Measurements from ENCODE around the gene SGPL1.

SGPL1 gene

DNA sequence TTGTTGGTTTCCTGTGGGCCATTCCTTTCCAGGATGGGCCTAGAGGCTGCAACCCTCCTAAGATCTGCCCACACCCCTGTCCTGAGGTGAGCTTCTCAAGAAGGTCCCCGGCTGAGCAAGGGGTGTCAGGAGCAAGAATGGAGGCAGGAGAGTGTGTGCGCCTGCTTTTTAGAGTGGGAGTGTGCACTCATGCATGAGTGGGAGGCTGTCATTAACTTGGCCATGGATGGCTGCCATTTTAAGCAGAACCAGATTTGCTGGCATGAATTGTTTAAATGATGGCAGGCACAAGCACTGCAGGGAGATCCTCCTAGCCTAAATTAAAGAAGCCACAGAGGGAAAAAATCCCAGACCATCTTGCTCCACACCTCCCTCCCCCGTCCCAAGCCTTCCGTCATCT lies 2.9 kb upstream of the SGPL1 start:
- DNase-seq = no peak

GRCh38 chr10:70814126-70814525 lies 1.6 kb upstream of the SGPL1 start:
- no peak for DNase-seq

DNA sequence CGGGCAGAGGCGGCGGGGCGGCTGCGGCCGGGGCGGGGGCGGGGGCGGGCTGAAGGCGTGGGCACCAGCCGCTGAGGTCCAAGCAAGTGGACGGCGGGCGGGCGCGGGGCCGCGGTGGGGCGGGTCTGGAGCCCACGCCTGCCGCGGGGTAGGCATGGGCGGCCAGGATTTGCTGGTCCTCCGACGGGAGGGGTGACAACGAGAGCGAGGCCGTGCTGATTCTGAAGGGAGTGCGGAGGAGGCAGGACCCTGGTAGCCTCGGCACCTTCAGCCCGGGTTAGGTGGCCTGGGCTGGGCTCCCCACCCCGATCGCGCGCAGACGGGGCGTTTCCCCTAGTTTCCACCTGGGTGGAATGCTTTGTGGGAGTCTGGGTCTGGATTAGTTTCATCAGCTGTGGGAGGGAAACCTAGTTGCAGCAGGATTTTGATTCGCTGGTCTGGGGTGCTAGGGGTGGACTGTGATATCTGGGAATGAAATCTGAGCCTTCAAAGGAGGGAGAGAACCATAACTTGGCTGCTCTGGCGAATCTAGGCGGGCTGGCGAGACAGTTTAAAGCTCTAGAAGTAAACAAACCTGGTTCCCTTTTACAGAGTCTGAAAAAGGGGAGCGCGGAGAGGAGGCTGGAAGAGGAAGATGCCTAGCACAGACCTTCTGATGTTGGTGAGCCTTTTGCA lies 609 bp downstream of the SGPL1 start:
- DNase-seq = peak; percentile 45

GRCh38 chr10:70820976-70821750 lies 5.4 kb downstream of the SGPL1 start:
- DNase-seq = no peak

GRCh38 chr10:70822076-70822820 lies 6.5 kb downstream of the SGPL1 start:
- no peak for DNase-seq

GRCh38 chr10:70827086-70827757 lies 11.5 kb downstream of the SGPL1 start:
- DNase-seq = no peak

DNA sequence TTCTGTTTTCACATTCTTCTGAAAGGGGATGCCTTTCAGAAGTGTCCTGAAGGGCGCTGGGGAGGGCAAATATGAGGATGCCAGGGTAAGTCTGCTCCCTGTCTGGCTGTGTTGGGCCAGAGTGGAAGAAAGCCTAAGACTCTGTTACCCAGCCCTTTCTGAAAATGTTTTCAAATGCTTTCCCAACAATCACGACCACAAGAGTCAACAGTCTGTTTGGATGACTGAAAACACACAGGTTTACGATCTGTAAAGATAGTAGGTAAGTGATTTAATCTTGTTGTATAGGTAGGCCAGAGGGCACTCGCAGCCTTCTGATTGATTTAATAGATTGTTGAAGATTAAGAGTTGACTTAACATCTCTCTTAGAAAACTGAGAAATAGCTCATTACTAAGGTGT lies 13.2 kb downstream of the SGPL1 start:
- DNase-seq = no peak

DNA sequence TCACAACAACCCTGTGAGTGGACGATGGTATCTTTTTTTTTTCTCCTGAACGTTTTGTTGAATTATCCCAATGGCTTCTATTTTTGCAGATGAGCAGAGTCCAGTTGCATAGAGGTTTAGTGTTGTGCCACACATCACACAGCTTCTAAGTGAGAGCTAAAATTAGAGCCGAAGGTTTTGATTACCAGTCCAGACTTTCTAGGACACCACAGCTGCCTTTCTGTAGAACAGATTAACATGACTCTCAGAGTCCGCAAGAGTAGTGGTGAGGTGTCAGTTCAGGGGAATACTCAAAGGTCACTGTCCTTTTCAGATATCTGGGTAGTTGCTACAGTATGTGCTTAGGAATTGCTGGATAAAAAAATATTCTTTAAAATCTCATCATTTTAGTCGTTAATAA lies 13.8 kb downstream of the SGPL1 start:
- DNase-seq = no peak

GRCh38 chr10:70830164-70830563 lies 14.4 kb downstream of the SGPL1 start:
- no peak for DNase-seq

DNA sequence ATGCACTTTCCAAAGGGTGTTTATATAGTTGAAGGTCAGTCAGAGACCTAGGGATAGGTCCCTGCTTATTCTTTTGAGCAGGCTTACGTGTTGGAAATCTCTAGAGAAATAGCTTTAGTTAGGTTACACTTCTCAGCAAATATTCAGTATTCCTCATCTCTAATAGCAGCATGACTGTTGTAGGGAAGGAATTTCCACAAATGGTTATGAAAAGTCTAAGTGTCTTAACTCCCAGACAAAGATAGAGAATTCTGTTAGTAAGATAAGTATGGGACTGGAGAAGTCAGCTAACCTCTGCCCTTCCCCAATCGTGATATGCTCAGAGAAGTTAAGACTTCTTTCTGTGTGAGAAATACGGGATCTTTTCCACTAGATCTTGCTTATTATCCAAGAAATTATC lies 16.5 kb downstream of the SGPL1 start:
- DNase-seq = no peak

GRCh38 chr10:70832852-70833528 lies 17.2 kb downstream of the SGPL1 start:
- DNase-seq = no peak

GRCh38 chr10:70833601-70834000 lies 17.9 kb downstream of the SGPL1 start:
- no peak for DNase-seq

- no peak for DNase-seq
These were observed 18.3 kb downstream of the SGPL1 start for GRCh38 chr10:70834021-70834420.

- no peak for DNase-seq
These were observed 18.8 kb downstream of the SGPL1 start for GRCh38 chr10:70834441-70835151.

- no peak for DNase-seq
These were observed 20.6 kb downstream of the SGPL1 start for GRCh38 chr10:70836319-70836718.

DNA sequence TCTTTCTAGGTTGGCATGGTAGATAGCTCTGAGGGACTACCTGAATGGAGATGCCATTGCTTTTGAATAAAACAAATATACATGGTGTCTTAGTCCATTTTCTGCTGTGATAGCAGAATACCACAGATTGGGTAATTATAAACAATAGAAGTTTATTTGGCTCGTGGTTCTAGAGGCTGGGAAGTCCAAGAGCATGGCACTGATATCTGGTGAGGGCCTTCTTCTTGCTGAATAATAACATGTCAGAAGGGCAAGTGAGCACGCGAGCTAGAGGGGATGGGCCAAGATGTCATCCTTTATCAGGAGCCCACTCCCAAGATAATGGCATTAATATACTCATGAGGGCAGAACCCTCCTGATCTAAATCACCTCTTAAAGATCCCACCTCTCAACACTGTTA lies 21.9 kb downstream of the SGPL1 start:
- no peak for DNase-seq

GRCh38 chr10:70838270-70838805 lies 22.6 kb downstream of the SGPL1 start:
- DNase-seq = no peak

GRCh38 chr10:70840836-70841235 lies 25.1 kb downstream of the SGPL1 start:
- DNase-seq = no peak

DNA sequence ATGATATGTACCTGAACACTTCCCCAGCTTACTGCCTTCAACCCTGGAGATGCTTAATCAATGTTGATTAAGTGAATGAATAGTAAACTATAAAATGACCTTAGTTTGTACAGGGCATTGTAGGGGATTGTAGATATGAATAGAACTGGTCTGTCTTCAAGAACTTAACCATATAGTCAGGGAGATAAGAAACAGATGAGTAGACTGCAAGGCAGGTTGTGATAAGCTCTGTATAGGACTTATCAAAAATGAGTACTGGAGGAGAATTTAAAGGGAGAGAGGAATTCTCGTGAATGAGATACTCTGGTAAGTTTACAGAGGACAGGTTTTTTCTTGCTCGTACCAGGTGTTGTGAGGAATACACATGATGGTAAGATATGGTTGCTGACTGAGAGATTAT lies 27.6 kb downstream of the SGPL1 start:
- DNase-seq = no peak

- no peak for DNase-seq
These were observed 28.2 kb downstream of the SGPL1 start for GRCh38 chr10:70843776-70844489.

DNA sequence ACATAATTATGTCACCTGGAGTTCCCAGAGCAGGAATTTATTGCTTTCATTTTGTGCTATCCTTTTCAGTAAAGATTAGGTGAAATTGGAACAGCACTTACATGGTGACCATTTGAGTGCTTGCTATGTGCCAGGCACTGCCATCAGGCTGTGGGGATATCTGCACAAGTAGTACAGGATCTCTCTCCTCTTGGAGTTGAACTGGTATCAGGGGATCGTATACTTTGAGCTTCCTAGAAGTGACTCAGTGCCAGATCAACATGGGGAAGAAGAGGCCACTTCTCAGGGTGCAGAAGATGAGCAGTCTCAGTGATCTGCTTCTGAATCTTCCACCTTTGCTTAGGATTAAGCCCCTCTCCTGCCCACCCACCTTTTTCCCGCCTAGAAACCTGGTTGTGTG lies 29.5 kb downstream of the SGPL1 start:
- no peak for DNase-seq

Data from NCI-H1436 (cell line).